GM19452 (cell line): Measurements from ENCODE around the gene RELA.

Source experiments
- ATAC-seq: cut with Tn5 transposase; IDR thresholded peaks from one replicate; pipeline ENCODE4 v1.9.1; 2021; ENCODE audit not compliant: unreplicated experiment

RELA gene

DNA sequence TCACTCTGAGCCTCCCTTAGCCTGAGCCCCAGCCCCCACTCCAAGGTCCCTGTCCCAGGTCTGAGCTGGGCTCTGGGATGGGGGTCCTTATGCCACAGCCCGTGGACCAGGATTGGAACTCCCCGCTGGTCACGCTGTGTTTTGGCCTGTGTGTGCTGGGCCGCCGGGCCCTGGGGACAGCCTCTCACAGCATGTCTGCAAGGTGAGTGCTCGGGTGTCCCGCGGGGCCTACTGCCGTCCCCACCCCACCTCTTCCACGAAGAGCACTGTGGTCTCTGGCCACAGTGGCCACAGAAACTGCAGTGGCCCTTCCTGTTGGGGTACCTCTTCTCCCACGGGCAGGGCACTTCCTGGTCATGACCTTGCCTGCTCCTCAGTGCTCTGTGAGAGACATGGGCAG lies 28.3 kb downstream of the RELA start:
- no peak for ATAC-seq

DNA sequence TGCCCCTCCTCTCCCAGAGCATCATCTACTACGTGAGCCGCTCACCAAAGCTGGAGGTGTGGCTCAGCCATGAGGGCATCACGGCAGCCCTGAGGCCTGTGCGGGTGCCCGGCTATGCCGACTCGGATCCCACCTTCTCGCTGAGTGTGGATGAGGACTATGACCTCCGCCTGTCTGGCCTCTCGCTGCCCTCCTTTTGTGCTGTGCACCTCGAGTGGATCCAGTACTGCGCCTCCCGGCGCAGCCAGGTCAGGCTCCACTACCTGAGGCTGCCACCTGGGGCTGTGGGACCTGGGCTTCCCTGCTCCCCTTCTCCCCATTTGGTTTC lies 28.6 kb downstream of the RELA start:
- no peak for ATAC-seq

DNA sequence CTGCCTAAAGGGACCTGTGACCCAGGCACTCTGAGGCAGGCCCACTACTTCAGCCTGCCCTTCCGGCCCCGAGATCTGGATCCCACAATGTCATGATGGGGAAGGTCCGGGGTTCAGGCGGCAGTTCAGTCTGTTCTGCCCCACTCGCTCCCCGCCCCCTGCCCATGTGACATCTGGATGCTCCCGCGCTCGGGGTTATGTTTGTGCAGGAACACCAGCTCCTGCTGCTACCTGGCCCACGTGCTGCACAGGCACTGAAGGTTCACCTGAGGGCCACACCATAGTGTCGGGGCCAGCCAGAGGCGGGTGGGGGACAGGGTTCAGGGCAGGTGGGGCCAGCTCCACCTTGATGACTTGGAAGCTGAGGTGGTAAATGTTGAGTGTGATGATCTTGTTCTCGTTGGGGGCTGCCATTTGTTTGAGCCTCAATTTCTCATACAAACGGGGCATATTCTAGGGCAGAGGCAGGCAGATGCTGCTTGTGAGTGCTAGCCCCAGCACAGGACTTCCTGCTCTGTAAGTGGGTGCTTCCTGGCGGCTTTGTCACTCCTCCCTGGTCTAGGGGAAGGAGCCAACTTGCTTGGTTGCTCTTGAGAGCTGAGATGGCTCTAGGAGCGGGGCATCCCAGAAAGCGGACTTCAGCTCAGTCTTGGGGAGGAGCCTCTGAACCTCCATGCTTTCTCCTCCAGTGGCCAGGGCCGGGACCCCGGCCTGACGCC lies 29.2 kb downstream of the RELA start:
- ATAC-seq, result no peak

DNA sequence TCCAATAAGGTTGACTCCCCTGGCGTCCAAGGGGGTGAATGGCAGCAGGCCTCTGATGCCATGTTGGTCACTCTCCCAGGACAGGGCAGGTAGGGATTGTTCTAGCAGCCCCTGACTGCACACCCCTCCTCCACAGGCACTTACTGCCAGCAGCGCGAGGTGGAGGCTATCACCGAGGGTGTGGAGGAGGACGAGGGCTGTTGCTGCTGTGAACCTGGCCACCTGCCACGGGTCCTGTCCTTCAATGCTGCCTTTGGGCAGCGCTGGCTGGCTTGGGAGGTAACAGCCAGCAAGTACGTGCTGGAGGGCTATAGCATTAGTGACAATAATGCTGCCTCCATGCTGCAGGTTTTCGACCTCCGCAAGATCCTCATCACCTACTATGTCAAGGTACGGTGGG lies 32.5 kb downstream of the RELA start:
- ATAC-seq, result no peak

DNA sequence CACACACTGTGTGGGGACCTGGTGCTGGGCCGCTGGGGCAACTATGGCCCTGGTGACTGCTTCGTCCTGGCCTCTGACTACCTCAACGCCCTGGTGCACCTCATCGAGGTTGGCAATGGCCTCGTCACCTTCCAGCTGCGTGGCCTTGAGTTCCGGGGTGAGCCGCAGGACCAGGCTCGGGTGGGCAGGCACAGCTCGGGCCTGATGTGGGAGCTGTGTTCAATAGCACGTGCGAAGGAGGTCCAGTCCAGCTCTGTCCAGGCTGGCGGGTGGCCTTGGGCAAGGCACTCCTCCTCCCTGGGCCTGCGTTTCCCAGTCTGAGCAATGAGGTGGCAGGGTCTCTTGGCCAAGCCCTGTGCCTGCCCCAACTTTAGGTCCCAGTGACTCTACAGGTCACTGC lies 33.1 kb downstream of the RELA start:
- no peak for ATAC-seq

DNA sequence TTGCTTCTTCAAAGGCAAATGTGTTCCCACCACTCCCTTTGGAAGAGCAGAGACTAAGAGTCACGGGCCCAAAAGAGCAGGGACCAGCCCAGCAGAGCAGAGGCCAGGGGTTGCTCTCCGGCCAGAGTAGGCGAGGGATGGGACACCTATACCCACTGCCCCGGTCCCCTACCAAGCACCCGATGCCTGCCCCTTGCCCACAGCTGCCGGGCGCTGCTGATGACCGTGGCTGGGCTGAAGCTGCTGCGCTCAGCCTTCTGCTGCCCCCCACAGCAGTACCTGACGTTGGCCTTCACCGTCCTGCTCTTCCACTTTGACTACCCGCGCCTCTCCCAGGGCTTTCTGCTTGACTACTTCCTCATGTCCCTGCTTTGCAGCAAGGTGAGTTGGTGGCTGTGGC lies 35.5 kb downstream of the RELA start:
- no peak for ATAC-seq

DNA sequence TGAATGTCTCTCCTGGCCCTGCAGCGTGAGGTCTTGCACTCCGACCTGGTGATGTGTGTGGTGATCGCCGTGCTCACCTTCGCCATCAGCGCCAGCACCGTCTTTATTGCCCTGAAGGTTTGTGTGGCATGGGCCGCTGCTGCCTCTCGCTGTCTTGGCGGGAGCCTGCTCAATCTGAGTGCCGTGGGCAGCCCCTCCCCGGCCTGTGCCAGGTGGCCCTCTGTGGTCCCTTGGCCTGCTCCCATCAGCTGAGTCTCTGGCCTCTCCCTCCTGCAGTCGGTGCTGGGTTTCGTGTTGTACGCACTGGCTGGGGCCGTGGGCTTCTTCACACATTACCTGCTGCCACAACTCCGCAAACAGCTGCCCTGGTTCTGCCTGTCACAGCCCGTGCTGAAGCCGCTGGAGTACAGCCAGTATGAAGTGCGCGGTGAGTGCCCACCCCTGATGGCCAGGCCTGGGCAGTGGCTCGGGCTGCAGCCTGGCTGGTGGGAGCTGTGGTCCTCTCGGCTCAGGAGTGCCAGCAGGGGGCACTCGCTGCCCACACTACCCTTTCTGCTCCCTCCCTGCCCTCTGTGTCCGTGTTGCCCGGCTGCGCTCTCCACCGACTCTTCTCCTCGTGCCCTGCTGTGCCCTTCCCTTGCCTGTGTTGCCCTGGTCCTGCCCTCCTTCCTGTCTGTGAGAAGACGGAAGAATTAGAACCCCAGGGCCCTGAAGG lies 36.9 kb downstream of the RELA start:
- ATAC-seq, result no peak

DNA sequence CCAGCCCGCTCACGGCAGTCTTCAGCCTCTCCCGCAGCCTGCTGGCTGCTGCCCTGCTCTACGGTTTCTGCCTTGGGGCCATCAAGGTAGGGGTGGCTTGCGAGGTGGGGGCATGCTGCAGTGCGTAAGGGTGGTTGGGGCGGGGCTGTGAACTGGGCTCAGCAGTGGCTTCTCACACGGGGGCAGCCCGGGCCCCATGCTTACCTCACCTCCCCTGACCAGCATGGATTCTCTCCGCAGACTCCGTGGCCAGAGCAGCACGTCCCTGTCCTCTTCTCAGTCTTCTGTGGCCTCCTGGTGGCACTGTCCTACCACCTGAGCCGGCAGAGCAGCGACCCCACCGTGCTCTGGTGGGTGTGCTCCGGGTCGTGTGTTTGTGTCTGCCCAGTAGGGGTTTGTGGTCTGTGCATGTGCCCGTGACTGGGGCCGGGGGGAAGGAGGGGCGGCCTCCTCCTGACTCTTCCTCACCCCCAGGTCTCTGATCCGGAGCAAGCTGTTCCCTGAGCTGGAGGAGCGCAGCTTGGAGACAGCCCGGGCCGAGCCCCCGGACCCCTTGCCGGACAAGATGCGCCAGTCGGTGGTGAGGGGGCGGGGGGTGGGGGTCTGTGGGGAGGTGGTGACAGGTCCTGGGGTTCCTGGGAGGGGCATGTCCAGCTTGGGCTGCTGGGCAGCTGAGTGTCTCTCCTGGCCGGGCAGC lies 37.6 kb downstream of the RELA start:
- ATAC-seq, result no peak

DNA sequence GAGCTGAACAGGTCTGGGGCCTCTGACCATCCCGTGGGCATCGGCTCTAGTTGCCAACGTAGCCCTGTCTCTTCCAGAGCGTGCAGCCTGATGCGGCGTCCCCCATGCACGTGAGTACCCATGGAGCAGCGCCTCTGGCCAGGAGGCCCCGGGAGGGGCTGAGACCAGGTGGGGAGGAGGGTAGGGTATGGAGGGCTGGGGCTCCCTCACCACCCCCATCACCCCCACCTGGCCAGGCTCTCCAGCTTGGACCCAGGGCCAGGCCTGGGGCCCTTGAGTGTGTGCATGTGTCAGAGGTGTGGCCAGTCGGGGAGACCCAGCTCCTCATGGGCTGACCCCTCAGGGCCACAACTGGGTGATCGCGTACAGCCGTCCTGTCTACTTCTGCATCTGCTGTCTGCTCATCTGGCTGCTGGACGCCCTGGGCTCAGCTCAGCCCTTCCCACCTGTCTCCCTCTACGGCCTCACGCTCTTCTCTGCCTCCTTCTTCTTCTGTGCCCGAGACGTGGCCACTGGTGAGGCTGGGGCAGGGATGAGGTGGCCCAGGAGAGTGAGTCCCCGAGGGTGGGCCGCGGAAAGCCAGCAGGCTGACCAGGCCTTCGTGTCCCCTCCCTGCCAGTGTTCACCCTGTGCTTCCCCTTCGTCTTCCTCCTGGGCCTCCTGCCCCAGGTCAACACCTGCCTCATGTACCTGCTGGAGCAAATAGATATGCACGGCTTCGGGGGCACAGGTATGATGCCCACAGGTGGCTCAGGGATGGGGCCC lies 38.7 kb downstream of the RELA start:
- ATAC-seq, result no peak

DNA sequence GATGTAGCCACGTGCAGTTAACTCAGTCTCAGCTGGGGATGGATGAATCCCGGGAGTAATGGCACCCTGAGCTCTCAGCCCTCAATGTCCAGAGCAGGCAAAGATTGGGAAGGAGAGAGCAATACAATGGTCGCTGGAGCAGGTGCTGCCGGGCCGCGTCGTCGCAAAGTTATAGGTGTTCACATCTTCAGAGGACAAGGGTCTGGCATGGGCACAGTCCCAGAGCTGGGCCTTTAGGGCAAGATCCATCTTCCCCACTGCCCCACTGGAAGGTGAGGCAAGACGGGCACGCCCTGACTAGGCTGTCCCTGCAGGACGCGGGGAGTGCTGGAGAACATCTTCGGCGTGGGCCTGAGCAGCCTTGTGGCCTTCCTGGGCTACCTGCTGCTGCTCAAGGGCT lies 39.5 kb downstream of the RELA start:
- no peak for ATAC-seq

DNA sequence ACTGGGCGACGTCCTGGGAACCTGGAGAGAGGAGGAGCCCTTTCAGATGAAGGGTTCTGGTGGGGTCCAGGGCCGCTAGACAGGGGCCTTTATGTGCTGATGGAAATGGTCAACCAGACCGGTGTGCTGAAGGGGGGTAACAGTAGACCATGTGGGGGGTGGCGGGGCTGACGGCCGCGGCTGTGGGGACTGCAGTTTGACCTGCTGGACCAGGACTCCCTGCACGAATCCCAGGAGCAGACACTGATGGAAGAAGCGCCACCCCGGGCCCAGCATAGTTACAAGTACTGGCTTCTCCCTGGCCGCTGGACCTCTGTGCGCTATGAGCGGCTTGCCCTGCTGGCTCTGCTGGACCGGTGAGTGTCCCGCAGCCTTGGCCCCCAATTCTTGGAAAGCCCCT lies 40.7 kb downstream of the RELA start:
- no peak for ATAC-seq

DNA sequence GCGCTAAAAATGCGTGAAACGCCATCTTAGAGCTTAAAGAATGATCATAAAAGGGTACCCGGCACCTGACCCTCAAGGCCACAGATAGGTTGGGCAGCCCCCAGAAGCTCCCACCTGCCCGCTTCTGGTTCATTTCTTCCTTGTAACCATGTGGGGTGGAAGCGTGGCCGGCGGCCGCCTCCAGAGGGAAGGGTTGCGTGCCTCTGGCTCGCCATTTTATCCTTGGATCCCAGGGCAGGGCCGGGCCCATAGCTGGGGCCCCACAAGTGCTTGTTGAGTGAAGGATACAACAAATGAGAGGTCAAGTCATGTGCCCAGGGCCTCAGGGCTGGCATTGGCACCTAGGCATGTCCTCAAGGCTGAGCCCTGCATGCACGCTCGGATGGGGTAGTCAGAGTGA lies 41.3 kb downstream of the RELA start:
- ATAC-seq, result no peak

DNA sequence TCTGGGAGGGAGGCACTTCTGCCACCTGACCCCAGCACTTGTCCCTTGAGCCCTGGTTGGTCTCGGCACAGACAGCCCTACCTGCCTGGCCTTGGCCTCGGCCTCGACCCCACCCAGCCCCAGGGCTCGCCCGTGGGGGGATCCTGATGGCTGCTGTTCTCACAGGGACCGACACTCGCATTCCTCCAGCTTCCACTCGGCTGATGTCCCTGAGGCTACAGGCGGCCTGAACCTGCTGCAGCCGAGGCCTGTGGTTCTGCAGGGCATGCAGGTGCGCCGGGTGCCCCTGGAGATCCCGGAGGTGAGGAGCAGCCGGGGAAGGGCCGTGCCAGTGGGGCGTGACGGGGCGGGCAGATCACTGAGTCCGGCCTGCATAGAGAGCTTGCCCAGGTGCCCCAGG lies 42.0 kb downstream of the RELA start:
- no peak for ATAC-seq

DNA sequence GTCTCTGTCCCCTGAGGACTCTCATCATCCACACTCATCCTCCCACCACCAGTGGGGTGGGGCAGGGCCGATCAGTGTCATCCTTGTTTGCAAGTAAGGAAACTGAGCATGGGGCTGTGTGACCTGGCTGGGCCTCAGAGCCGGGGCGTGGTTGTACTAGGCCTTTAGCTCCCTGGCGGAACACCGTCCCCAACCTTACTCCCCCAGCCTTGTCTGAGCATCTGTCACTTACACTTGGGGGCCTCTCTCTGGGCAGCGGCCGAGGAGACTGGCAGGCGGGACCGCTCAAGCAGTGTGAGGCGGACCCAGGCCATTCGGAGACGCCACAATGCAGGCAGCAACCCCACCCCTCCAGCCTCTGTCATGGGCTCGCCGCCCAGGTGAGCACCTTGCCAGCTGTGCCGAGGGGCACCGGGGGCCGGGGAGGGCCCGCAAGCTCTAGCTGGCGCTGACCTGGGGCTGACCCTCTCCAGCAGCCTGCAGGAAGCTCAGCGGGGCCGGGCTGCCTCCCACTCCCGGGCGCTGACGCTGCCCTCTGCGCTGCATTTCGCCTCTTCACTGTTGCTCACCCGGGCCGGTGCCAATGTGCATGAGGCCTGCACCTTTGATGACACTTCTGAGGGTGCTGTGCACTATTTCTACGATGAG lies 43.3 kb downstream of the RELA start:
- ATAC-seq, result no peak

DNA sequence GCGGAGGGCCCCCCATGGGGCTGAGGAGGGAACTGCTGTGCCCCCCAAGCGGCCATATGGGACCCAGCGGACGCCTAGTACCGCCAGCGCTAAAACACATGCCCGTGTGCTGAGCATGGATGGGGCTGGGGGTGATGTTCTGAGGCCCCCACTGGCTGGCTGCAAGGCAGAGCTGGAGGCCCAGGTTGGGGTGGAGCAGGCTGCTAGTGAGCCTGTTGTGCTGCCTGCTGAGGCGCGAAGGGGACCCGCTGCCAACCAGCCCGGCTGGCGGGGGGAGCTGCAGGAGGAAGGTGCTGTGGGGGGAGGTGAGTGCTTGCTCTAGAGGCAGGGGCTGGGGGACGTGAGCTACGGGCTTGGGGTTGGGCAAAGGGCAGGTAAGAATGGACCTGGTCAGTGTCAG lies 44.0 kb downstream of the RELA start:
- no peak for ATAC-seq

DNA sequence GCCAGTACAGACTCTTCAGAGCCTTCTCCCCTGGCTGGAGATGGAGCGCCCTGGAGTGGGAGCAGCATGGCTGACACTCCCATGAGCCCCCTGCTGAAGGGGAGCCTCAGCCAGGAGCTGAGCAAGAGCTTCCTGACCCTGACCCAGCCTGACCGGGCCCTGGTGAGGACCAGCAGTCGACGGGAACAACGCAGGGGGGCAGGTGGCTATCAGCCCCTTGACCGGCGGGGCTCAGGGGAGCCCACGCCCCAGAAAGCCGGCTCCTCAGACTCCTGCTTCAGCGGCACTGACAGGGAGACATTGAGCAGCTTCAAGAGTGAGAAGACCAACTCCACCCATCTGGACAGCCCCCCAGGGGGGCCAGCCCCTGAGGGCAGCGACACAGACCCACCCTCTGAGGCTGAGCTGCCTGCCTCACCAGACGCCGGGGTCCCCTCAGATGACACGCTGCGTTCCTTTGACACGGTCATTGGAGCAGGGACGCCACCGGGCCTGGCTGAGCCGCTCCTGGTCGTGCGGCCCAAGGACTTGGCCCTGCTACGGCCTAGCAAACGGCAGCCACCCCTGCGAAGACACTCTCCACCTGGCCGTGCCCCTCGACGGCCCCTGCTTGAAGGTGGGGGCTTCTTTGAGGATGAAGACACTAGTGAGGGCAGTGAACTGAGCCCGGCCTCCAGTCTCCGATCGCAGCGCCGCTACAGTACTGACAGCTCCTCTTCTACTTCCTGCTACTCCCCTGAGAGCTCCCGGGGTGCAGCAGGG lies 44.5 kb downstream of the RELA start:
- ATAC-seq, result no peak

DNA sequence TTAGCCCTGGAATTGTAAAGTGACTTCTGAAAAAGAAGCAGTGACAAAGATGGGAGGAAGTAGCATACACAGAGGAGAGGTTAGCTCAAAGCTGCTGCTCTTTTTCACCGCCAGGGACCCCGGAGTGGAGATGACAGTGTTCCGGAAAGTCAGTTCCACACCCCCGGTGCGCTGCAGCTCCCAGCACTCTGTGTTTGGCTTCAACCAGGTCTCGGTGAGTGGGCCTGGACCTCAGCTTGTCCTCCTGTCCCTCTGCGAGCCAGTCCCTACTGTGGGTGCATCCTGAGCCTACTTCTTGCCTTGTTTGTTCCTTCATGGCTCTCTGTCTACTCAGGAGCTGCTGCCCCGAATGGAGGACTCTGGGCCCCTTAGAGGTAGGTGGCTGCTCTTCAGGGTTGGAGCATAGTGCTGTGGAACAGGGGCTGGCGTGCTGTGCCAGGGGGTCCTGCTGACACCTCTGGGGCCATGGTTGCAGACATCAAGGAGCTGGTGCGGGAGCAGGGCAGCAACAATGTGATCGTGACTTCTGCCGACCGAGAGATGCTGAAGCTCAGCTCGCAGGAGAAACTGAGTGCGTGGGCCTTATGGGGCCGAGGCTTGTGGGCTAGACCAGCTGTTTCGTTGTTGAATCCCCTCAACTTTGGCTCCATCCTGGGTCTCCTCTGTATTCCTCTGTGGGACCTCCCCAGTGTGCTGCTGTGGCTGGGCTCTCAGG lies 45.4 kb downstream of the RELA start:
- ATAC-seq, result no peak

DNA sequence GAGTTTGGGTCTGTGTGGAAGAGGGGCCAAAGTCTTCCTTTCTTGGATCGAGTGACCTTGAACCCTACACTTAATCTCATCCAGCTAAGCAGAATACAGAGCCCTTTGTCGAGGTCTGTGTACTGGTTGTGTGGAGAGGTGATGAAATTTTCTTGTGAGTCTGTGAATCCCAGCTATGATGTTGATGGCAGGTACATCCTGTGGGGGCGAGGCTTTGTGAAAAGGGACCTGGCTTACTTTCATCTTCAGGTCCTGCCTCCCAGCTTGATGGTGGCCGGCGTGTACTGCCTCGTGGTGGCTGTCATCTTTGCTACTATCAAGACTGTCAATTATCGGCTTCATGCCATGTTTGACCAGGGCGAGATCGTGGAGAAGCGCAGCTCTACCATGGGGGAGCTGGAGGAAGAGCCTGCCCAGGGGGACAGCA lies 46.1 kb downstream of the RELA start:
- ATAC-seq, result no peak

DNA sequence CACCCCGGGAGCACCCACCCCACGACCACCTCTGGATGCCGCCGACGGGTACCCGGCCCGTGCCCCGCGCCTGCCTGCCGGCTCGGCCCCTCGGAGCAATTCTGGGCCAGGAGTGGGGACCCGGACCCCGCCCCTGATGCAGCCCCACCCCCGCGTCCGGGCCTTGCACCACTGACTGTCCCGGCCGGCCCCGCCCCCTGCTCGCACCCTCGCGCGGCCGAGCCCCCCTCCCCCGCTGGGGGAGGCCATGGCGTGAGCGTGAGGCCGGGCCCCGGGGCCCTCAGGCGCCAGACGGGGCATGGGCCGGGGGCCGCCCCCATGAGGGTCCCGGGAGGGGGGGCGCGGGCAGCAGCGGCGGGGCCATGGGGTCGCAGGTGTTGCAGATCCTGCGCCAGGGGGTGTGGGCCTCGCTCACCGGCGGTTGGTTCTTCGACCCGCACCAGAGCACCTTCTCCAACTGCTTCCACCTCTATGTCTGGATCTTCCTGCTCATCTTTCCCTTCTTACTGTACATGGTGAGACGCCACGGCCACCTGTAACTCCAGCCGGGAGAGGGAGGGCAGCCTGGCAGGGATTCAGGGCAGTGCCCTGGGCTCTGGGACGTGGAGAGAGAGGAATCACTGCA lies 46.7 kb downstream of the RELA start:
- ATAC-seq, result peak; percentile 5
